GM19351 (cell line): ENCODE measurements around the gene SOX3.

Experiments used
- ATAC-seq: cut with Tn5 transposase; IDR thresholded peaks from one replicate; pipeline ENCODE4 v1.9.1; 2021; ENCODE audit warnings: mild to moderate bottlenecking, moderate library complexity; ENCODE audit not compliant: unreplicated experiment

Gene SOX3

DNA sequence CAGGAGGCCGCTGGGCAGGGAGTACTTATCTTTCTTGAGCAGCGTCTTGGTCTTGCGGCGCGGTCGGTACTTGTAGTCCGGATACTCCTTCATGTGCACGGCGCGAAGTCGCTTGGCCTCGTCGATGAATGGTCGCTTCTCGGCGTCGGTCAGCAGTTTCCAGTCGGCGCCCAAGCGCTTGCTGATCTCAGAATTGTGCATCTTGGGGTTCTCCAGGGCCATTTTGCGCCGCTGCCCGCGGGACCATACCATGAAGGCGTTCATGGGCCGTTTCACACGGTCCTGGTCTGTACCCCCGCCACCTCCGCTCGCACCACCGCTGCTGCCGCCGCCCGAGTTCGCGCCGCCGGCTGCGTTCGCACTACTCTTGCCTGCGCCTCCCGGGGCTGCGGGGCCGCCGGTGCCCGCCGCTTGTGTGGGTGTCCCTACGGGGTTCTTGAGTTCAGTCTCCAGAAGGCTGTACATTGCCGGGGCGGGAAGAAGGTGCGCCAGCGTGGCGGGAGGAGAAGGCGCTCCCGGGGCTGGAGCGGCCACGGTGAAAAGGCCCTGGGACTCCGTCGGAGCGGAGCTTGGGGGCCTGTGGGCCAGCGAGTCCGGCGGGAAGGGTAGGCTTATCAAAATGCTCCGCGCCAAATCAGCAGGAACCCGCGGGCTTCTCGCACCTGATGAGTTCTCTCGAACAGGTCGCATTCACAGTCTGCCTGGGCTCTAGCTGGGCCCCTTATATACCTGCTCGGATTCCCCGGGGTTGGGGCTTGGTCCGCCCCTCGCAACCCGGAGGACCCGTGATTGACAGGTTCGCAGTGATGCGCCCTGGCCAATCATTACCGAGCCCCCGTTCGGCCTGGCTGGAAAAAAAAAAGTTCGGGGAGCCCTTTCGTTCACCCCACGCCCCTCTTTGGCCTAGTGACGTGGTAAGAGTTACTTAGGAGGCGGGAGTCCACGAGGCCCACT lies at the start of gene SOX3:
TSS of gene SOX3 (minus strand) at position 699 of the 954 bp plus-strand sequence. CDS start at position 690, 9 bp downstream.
- ATAC-seq = no peak

DNA sequence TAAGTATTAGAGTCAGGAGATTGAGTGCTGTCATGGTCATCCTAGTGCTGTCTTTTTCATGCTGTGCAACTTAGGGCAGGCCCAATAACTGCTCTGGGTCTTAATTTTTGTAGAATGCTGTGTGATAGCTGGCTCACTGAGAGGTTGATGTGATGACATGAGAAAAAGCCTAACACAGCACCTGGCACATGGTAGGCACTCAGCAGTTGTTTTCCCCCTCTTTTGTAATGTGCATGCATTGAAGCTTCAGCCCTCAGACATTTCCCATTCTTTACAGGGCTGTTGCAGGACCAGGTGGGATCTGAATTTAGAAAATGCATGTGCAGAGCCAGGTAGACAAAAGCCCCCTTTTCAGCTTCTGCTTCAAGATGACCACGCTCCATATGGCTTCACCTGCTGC lies 44.1 kb upstream of the SOX3 start:
- no peak for ATAC-seq

DNA sequence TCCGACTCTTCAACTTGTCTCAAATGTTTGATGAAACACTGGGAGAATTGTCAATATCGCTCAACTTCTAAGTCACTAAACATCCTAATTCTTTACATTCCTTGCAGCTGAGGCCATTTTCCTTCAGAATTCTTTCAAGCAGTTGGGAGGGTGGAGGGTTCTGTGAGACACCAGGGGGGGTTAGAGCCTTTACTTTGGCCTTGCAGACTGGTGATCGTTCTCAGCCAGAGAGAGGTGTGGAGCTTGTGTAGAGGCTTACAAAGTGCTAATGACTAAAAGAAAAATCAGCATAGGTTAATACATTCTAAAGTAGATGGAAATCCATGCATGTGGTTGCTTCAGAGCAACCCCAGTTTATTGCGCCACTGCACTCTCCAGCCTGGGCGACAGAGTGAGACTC lies 21.3 kb upstream of the SOX3 start:
- ATAC-seq = no peak

- ATAC-seq = no peak
Measured at GRCh38 chrX:140525448-140525847, 20.6 kb upstream of the SOX3 start.

DNA sequence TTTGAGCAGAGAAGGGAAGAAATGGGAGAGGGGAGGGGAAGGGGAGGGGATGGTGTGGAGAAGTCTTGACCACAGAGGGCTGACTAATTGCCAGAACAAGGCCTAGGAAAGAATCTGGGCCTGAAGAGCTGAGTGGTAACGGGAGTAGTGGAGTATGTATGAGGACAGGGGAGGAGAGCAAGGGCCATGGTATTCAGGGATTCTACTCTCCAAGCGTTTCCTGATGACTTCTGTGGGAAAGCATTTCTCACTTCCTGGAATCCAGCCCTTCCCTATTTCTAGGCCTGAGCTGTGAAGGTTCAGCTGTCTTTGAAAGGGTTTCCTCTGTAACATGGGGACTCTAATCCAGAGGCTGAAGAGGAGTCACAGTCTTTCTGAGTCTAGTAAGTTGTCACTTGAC lies 19.7 kb upstream of the SOX3 start:
- no peak for ATAC-seq

DNA sequence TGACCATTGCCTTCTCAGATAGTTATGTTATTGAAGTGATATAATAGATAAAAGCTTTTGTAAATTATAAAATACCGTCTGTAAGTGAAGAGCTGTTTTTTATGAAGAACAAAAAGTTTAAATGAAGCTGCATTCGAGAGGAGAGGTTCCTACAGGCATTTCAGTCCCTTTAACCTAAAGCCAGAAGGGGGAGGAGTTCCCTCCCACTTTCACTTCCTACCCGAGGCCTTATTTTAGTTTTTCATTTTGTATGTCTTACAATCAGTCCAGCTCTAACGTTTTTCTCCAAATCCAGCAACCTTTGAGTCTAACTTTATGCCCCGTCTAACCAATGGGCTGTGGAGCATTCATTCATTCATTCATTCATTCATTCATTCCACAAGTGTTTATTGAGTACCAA lies 16.5 kb upstream of the SOX3 start:
- ATAC-seq = no peak

- no peak for ATAC-seq
Measured at GRCh38 chrX:140514554-140514953, 9.7 kb upstream of the SOX3 start.

DNA sequence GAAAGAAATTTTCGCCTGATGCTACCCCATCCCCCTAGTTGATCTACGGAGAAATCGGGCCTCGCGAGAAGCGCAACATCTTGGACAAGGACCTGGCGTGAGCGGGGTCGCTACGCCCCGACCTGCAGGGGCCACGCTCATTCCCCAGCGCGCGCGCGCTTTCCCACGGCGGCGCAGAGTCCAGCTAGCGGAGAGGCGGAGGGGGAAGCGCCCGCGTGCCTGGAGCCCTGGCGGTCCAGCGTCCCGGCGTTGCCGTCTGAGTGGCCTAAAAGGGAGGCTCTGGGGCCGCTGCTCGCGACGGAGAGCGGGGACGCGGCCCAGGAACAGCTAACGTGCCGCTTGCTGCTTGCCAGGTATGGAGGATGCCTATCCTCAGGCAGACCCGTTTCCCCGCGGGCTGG lies 6.0 kb upstream of the SOX3 start:
- ATAC-seq = no peak

DNA sequence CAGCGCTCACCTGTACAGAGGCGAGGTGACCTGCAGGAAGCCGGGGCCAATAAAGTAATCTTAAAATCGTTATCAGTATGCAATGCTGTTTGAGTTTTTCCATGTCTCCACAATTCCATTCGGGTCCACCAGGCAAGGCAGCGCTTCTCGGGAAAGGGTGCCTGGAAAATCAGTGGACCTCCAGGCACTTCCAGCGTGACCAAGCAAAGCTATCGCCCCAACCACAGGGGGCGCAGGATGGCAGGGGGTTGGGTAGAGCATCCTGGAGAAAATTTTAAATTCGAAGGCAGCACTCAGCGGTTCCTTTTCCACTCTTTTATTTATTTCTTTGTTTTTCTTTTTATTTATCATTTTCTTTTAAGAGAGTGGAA lies 5.4 kb upstream of the SOX3 start:
- ATAC-seq = no peak

GRCh38 chrX:140509468-140510305 lies 4.8 kb upstream of the SOX3 start:
- no peak for ATAC-seq

DNA sequence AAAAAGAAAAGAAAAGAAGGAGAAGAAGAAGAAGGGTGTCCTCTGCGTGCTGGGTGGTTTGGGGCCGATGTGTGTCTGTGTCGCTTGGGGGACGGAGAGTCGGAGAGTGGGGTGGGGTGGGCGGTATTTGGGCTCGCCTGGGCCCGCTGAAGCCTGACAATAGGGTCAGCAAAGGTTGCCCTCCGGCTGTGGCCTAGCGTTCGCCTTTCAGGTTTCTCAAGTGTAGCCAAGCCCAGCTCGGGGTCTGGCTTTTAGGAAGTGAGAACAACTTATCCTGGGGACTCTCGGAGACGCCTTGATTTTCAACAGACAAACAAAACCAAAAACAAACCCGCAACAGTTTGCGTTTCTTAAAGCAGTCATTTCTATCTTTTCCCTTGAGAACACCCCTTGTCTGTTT lies 4.1 kb upstream of the SOX3 start:
- no peak for ATAC-seq

DNA sequence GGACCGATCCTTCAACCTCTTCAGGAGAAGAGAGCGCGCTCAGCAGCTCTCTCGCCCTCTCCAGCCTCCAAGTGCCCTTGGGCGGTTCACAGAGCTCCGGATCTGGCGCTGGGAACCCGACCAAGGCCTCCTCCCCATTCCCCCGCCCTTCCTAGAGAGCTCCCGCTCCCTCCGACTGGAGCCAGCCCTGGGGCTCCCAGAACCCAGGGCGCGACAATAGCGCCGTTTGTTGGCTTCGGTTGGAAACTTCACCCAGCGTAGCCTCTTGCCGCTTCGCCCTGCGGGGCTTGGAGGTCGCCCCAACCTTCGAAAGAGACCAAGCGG lies 3.1 kb upstream of the SOX3 start:
- ATAC-seq = no peak

- no peak for ATAC-seq
Measured at GRCh38 chrX:140507223-140507981, 2.5 kb upstream of the SOX3 start.

DNA sequence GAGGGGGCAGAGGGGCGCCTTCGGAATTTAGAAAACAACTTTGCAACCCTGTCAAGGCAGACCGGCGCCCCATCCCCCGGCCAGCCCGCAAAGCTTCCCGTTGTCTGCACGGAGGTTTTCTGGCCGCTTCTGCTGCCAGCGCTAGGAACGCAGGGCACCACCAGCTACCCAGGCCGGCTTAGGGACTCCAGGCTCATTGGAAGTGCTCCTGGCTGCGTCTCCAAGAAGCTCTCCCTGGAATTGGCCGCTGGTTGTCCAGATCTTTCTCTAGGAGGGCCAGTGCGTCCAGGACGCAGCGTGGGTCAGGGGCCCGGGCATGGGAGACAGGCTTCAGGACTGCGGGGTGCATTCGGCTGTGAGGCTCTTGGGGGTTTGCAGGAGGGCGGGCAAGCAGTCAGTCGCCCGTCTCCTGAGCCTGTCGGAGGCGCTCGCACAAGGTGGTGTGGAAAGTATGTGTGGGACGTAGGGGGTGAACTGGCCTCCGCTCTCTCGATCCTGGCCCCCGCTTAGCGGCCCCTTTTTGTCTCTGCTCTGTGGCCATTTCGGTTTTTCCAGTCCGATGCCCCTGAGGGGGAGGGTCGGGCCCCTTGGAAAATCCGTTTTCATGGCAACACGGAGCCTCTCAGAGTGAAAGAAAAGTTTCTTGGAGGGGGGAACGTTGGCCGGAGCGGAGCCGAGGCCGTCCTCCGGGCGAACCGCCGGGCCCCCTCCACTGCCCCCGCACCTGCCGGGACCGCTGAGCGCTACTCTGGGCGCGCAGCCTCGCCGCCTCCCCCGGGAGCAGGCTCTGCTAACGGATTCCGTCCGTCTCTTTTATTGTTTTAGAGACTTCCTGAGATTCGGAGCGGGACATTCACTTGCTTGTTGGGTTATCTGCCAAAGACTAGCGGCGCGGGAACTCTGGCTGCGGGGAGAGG lies 810 bp upstream of the SOX3 start:
- no peak for ATAC-seq

GRCh38 chrX:140503714-140504351 lies 1.0 kb downstream of the SOX3 start:
- no peak for ATAC-seq

DNA sequence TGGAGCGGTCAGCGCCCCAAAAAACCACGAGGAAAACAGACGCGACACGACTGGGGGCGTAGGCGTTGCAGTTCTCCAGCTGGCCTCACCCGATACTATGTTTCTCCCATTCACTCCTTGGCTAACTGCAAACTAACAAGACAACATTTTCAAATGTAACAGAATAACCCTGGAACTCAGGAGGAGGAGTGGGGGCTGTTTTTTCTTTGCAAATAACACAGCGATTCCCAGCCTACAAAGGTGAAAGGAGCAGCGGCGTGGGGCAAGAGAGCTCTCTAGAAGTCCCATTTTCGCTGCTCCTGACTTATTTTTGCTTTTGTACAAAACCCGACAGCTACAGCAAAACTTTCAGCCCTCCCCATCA lies 1.6 kb downstream of the SOX3 start:
- ATAC-seq = no peak

- ATAC-seq = no peak
Measured at GRCh38 chrX:140502491-140503237, 2.2 kb downstream of the SOX3 start.

GRCh38 chrX:140501940-140502468 lies 2.9 kb downstream of the SOX3 start:
- no peak for ATAC-seq

DNA sequence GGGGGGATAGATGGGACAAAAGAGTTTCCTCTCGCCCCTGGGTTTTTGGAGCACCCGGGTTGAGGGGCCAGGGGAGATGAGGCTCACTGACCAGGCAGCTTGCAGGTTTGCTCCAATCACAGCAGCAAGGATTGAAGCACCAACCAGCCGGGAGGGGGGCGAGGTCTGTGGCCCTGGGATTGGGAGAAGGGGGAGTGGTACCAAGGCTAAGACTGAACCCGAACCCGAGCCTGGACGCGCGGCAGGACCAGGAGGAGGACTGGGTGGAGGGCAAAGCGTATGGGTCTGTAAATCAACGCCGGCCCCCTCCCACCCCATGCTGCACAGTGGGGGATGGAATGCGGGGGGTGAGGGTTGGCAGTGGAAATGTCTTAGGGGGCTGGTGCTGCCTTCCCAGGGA lies 3.5 kb downstream of the SOX3 start:
- ATAC-seq = no peak
